Prostate gland (tissue), 2 donors: ENCODE data around the gene MAP2K7. TPM values are rescaled to one million over a fixed set of nuclear protein-coding genes. Genes with fewer than 3 reads are reported as not detected.

Experiments used
- DNase-seq: peaks from one replicate; pipeline ENCODE4 v3.0.0-alpha.2; 2019; ENCODE audit warnings: low spot score
- H3K27ac ChIP-seq, 2 donors: fragments of 200-600 bp; sonication (generic); 2 replicates each; pipeline ENCODE4 v1.5.1; 2017 to 2019
- H3K27me3 ChIP-seq: fragments of 200-600 bp; sonication (generic); replicated peaks from 2 replicates; pipeline ENCODE4 v1.5.1; 2019; ENCODE audit not compliant: insufficient read depth
- H3K36me3 ChIP-seq, 2 donors: fragments of 200-600 bp; sonication (generic); 1 replicate in 1 of 2; 2 replicates in 1 of 2; pipeline versions ENCODE4 v1.5.1 to v1.8.1; 2017 to 2019
- H3K4me1 ChIP-seq: fragments of 200-600 bp; sonication (generic); replicated peaks from 2 replicates; pipeline ENCODE4 v1.5.1; 2019
- H3K4me3 ChIP-seq, 2 donors: fragments of 200-600 bp; sonication (generic); 2 replicates each; pipeline ENCODE4 v1.5.1; 2017 to 2019
- H3K9me3 ChIP-seq: fragments of 200-600 bp; sonication (generic); 2 replicates; pipeline ENCODE4 v1.5.1; 2017
- CTCF ChIP-seq, 4 experiments: fragments of 200-600 bp in 2 of 4; fragments of 450-650 bp in 2 of 4; sonication (generic) in 2 of 4; IDR thresholded peaks; 1 replicate in 3 of 4; 2 replicates in 1 of 4; pipeline ENCODE4 v1.5.1; 2016 to 2019; ENCODE audit warnings: antibody characterized with exemption in 4 of 4, mild to moderate bottlenecking in 2 of 4, moderate library complexity in 2 of 4
- POLR2A ChIP-seq: fragments of 450-650 bp; IDR thresholded peaks from one replicate; pipeline ENCODE4 v1.6.1; 2016; ENCODE audit warnings: antibody characterized with exemption, mild to moderate bottlenecking
- POLR2AphosphoS5 ChIP-seq: sonication (generic); formaldehyde crosslinking; IDR thresholded peaks from one replicate; pipeline ENCODE4 v1.6.1; 2017; ENCODE audit warnings: antibody characterized with exemption
- WGBS: methylation state at CpG from one replicate; pipeline ENCODE4 v1.1.5; 2018; 5-methylcytosine and 5-hydroxymethylcytosine counted together
- intact Hi-C: fragments of 100-400 bp; cut with DNase I; formaldehyde crosslinking; loops from one replicate; pipeline ENCODE4 v1.14.2; 2022
- total RNA-seq, 2 donors: library from RNA; depleted of rRNA; stranded (reverse); fragments of >200 nt; gene quantifications; one replicate each; pipeline ENCODE4 v1.1.0, GENCODE V29; 2016

The MAP2K7 gene
- total RNA-seq, 2 donors from 2014 or later = 21.6 to 45.2 TPM

GRCh38 chr19:7921967-7922835 is 18.5 kb downstream of the MAP2K7 start:
- intact Hi-C loops = no loop called here
- H3K4me3 ChIP-seq = no peak overlapping the region
- 91% methylated on average over 22 of the region's 31 CpGs for WGBS
- peaks cover 7 to 10% of the 10 kb centered on the region in 2 donors for H3K36me3 ChIP-seq
- H3K4me1 ChIP-seq = peaks cover 4% of the 10 kb centered on the region
- TF ChIP-seq POLR2A (no peak), POLR2AphosphoS5 (no peak)
- H3K27ac ChIP-seq = peak overlapping the region in 1 of 2 donors; percentile 96
- no peaks in the 10 kb centered on the region for H3K9me3 ChIP-seq
- DNase-seq = no peak
- no peaks in the 10 kb centered on the region for H3K27me3 ChIP-seq

DNA sequence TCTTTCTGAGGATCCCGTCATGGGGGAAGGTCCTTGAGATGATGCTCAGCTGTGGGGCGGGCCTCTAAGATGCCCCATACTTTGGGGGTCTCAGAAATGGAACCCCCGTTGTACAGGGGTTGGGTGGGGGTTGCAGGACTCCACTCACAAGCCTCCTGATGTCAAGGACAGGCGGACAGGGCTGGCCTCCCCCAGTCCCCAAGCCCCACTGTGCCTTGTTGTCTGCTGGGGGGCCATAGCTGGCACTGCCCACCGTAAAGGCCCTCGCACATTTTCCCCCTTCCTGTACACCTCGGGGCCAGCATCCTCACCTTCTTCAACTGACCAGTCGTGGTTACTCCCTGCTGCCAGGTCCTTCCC is 19.1 kb downstream of the MAP2K7 start:
- 87% methylated on average over 8 of the region's 8 CpGs for WGBS
- H3K27ac ChIP-seq = no peak overlapping the region
- intact Hi-C loops = no loop called here

GRCh38 chr19:7923295-7924191 is 19.9 kb downstream of the MAP2K7 start:
- H3K4me1 ChIP-seq = peaks cover 11% of the 10 kb centered on the region
- intact Hi-C loops = no loop called here
- no peaks in the 10 kb centered on the region for H3K27me3 ChIP-seq
- WGBS = 72% methylated on average over 31 of the region's 31 CpGs
- TF ChIP-seq POLR2AphosphoS5 (no peak), CTCF (IDR thresholded peaks at IDR 0.05) (no peak), POLR2A (no peak)
- peak overlapping the region in 1 of 2 donors; percentile 58 for H3K27ac ChIP-seq
- no peak overlapping the region for H3K4me3 ChIP-seq
- DNase-seq = no peak
- H3K36me3 ChIP-seq = peaks cover 7 to 10% of the 10 kb centered on the region in 2 donors
- no peaks in the 10 kb centered on the region for H3K9me3 ChIP-seq

More for the DNA sequence above, 19.1 kb downstream of the MAP2K7 start:
- Histone ChIP-seq H3K4me1 (peaks cover 6% of the 10 kb centered on the region), H3K27me3 (no peaks in the 10 kb centered on the region), H3K9me3 (no peaks in the 10 kb centered on the region), H3K36me3 (peaks cover 7 to 10% of the 10 kb centered on the region in 2 donors), H3K4me3 (no peak overlapping the region)
- DNase-seq = no peak
- no peak for TF ChIP-seq POLR2AphosphoS5
- no peak for TF ChIP-seq POLR2A
- no peak for TF ChIP-seq CTCF (IDR thresholded peaks at IDR 0.05)

DNA sequence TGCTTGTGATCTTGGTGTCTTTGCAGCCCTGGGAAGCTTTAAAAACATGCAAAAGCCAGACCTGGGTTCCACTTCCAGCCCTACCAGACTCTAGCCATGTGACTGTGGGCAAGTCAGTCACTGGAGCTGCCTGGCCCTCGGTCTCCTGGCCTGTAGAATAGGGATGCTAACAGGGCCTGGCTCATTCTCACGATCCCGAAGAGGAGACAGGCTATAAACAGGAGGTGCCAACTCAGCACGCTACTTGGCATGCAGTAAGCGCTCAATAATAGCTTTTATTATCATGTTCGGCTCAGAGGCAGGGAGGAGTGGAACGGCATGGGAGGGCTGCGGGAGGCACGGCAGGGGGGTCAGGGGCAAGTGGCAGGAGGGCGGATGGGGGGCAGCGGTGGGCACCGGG is 20.6 kb downstream of the MAP2K7 start:
- no peak for DNase-seq
- peak overlapping the region in 1 of 2 donors; percentile 58 for H3K27ac ChIP-seq
- intact Hi-C loops = no loop called here
- peaks cover 15% of the 10 kb centered on the region for H3K4me1 ChIP-seq
- H3K9me3 ChIP-seq = no peaks in the 10 kb centered on the region
- H3K4me3 ChIP-seq = no peak overlapping the region
- TF ChIP-seq CTCF (IDR thresholded peaks at IDR 0.05) = no peak
- TF ChIP-seq POLR2AphosphoS5 = no peak
- no peak for TF ChIP-seq POLR2A
- 71% methylated on average over 12 of the region's 12 CpGs for WGBS
- no peaks in the 10 kb centered on the region for H3K27me3 ChIP-seq
- peaks cover 7 to 10% of the 10 kb centered on the region in 2 donors for H3K36me3 ChIP-seq

GRCh38 chr19:7924651-7925170 is 21.0 kb downstream of the MAP2K7 start:
- Histone ChIP-seq H3K9me3 (no peaks in the 10 kb centered on the region), H3K27me3 (no peaks in the 10 kb centered on the region)
- intact Hi-C loops = loop anchor here (5.0 kb wide), 1 partner anchor 392 kb away; no protein-coding TSS in a partner anchor

More at GRCh38 chr19:7924651-7925170, 21.0 kb downstream of the MAP2K7 start:
- peak overlapping the region in 1 of 2 donors; percentile 58 for H3K27ac ChIP-seq
- peaks cover 20% of the 10 kb centered on the region for H3K4me1 ChIP-seq
- H3K36me3 ChIP-seq = peaks cover 7 to 10% of the 10 kb centered on the region in 2 donors
- peak overlapping the region; percentile 33 to 55 for H3K4me3 ChIP-seq
- no peak for TF ChIP-seq POLR2AphosphoS5
- TF ChIP-seq POLR2A = no peak
- TF ChIP-seq CTCF (IDR thresholded peaks at IDR 0.05) = no peak
- WGBS = 52% methylated on average over 34 of the region's 34 CpGs
- no peak for DNase-seq
